Measurements from ENCODE around the gene GPR179.

GRCh38 chr17:38339891-38340290 lies 3.9 kb downstream of the GPR179 start:
- TF ChIP-seq POLR2AphosphoS5 (IDR thresholded peaks at IDR 0.05; ENCODE audit: insufficient read depth in 1 of 2, low read depth in 1 of 2) (no peak), CTCF (IDR thresholded peaks at IDR 0.05) (no peak), POLR2A (IDR thresholded peaks at IDR 0.05) (no peak)

Measured in vagina (tissue), 2 donors.